Endothelial cell of umbilical vein (primary cell): Measurements from ENCODE around the gene KASH5. TPM values are rescaled to one million over a fixed set of nuclear protein-coding genes. Genes with fewer than 3 reads are reported as not detected.

ENCODE experiments used
- BruUV-seq: library from RNA; stranded (reverse); fragments of 400-500 nt; replicated peaks from 2 replicates; lab custom pipeline; 2021; lab: Mats Ljungman, UMichigan
- CTCF ChIA-PET: fragments of 300-600, 350-600 bp; sonication (Branson Sonifier 250); formaldehyde crosslinking; loops from one replicate; lab custom pipeline; 2021; ENCODE audit warnings: antibody characterized with exemption, inconsistent platforms; lab: Charles Lee
- POLR2A ChIA-PET: fragments of 300-600, 350-600 bp; sonication (Branson Sonifier 250); formaldehyde crosslinking; loops from one replicate; lab custom pipeline; 2021; ENCODE audit warnings: antibody characterized with exemption, inconsistent platforms; lab: Charles Lee
- DNase-seq: peaks from one replicate; pipeline ENCODE4 v3.0.0-alpha.2; 2011; ENCODE audit warnings: low read depth, low spot score
- FAIRE-seq: peaks from 2 replicates; lab custom pipeline; 2011; peaks lifted over from hg19 to GRCh38; lab: Jason Lieb, UNC
- H2AFZ ChIP-seq: 2 replicates; pipeline ENCODE4 v1.6.0; 2012; ENCODE audit warnings: low read depth, low read length, control low read depth, inconsistent platforms
- H3K27ac ChIP-seq: 2 replicates; pipeline ENCODE4 v1.5.1; 2011; ENCODE audit warnings: low read depth, mild to moderate bottlenecking, control low read depth, low read length, moderate library complexity; ENCODE audit not compliant: insufficient read depth
- H3K27me3 ChIP-seq, 2 experiments: 2 replicates each; pipeline versions ENCODE4 v1.6.0 to v1.6.1; 2011; ENCODE audit warnings: low read length in 2 of 2, mixed read lengths in 1 of 2; ENCODE audit not compliant: control insufficient read depth in 2 of 2, insufficient read depth in 2 of 2
- H3K36me3 ChIP-seq, 2 experiments: 2 replicates in 1 of 2; 3 replicates in 1 of 2; pipeline ENCODE4 v1.5.1; 2011; ENCODE audit warnings: low read length in 2 of 2, mild to moderate bottlenecking in 1 of 2, moderate library complexity in 1 of 2; ENCODE audit not compliant: control insufficient read depth in 2 of 2, insufficient read depth in 2 of 2; ENCODE audit errors: extremely low read depth in 1 of 2
- H3K4me1 ChIP-seq: 3 replicates; pipeline ENCODE4 v1.5.1; 2011; ENCODE audit warnings: mild to moderate bottlenecking, low read length; ENCODE audit not compliant: control insufficient read depth, insufficient read depth; ENCODE audit errors: extremely low read depth
- H3K4me2 ChIP-seq: 2 replicates; pipeline ENCODE4 v1.6.1; 2011; ENCODE audit warnings: low read length, control low read depth, mixed read lengths; ENCODE audit not compliant: insufficient read depth
- H3K4me3 ChIP-seq, 3 experiments: fragments of 200-600 bp in 1 of 3; sonication (generic), shearing (Covaris generic) in 1 of 3; replicated peaks in 1 of 3; 2 replicates each; pipeline ENCODE4 v1.5.1; 2011 to 2016; ENCODE audit warnings: control low read depth in 3 of 3, low read length in 3 of 3, mild to moderate bottlenecking in 2 of 3, inconsistent platforms in 1 of 3, low read depth in 1 of 3, moderate library complexity in 1 of 3; ENCODE audit not compliant: insufficient read depth in 1 of 3
- H3K79me2 ChIP-seq: 2 replicates; pipeline ENCODE4 v1.6.0; 2012; ENCODE audit warnings: low read length, inconsistent platforms; ENCODE audit not compliant: control insufficient read depth, insufficient read depth
- H3K9ac ChIP-seq: replicated peaks from 2 replicates; pipeline ENCODE3; 2011; ENCODE audit warnings: low read length, control low read depth; ENCODE audit not compliant: insufficient read depth; ENCODE audit errors: extremely low read depth
- H3K9me1 ChIP-seq: replicated peaks from 3 replicates; pipeline ENCODE4 v1.6.0; 2011; ENCODE audit warnings: mild to moderate bottlenecking, low read length; ENCODE audit not compliant: control insufficient read depth, insufficient read depth; ENCODE audit errors: extremely low read depth
- H3K9me3 ChIP-seq: replicated peaks from 2 replicates; pipeline ENCODE4 v1.5.1; 2012; ENCODE audit warnings: low read length, inconsistent platforms; ENCODE audit not compliant: control insufficient read depth, insufficient read depth
- H4K20me1 ChIP-seq: replicated peaks from 2 replicates; pipeline ENCODE3; 2011; ENCODE audit warnings: mild to moderate bottlenecking, low read length; ENCODE audit not compliant: control insufficient read depth, insufficient read depth; ENCODE audit errors: extremely low read depth
- CTCF ChIP-seq, 2 donors: IDR thresholded peaks; 1 replicate in 1 of 2; 2 replicates in 1 of 2; pipeline ENCODE4 v1.5.1; 2011; ENCODE audit warnings: low read length in 2 of 2, mild to moderate bottlenecking in 2 of 2, moderate library complexity in 2 of 2, control low read depth in 1 of 2, inconsistent platforms in 1 of 2, low read depth in 1 of 2; ENCODE audit not compliant: insufficient read depth in 1 of 2; ENCODE audit errors: extremely low read depth in 1 of 2
- EZH2 ChIP-seq: IDR thresholded peaks from 2 replicates; pipeline ENCODE4 v1.6.1; 2012; ENCODE audit warnings: borderline replicate concordance, low read depth, mild to moderate bottlenecking, moderate library complexity, low read length, inconsistent platforms; ENCODE audit not compliant: severe bottlenecking
- FOS ChIP-seq: IDR thresholded peaks from 2 replicates; pipeline ENCODE4 v1.6.1; 2011; ENCODE audit warnings: mild to moderate bottlenecking, low read length, moderate library complexity, borderline replicate concordance; ENCODE audit not compliant: insufficient read depth
- GATA2 ChIP-seq: IDR thresholded peaks from 2 replicates; pipeline ENCODE4 v1.7.0; 2011; ENCODE audit warnings: low read depth, mild to moderate bottlenecking, moderate library complexity, mixed read lengths, low read length; ENCODE audit not compliant: insufficient read length, insufficient read depth
- JUN ChIP-seq: IDR thresholded peaks from 2 replicates; pipeline ENCODE4 v1.6.1; 2011; ENCODE audit warnings: borderline replicate concordance, low read depth; ENCODE audit not compliant: insufficient read length, insufficient read depth
- MYC ChIP-seq: IDR thresholded peaks from one replicate; pipeline ENCODE4 v1.6.1; 2011; ENCODE audit warnings: mild to moderate bottlenecking, low read depth, low read length
- POLR2A ChIP-seq: IDR thresholded peaks from 2 replicates; pipeline ENCODE4 v1.6.1; 2012; ENCODE audit warnings: low read depth, mild to moderate bottlenecking, control low read depth, low read length
- POLR2AphosphoS5 ChIP-seq: IDR thresholded peaks from 2 replicates; pipeline ENCODE4 v1.6.1; 2012; ENCODE audit warnings: low read depth, mild to moderate bottlenecking, control low read depth, low read length, moderate library complexity; ENCODE audit not compliant: insufficient read depth
- dilution Hi-C: fragments of 300-500 bp; cut with MboI; formaldehyde crosslinking; loops from one replicate; pipeline ENCODE4 v1.15.0; 2019; ENCODE audit warnings: low sequenced_read_pairs; ENCODE audit not compliant: extremely low pct_ligation_motif_present
- intact Hi-C: fragments of 100-400 bp; cut with micrococcal nuclease; formaldehyde crosslinking; loops from one replicate; pipeline ENCODE4 v1.10.0; 2022
- polyA plus RNA-seq, 4 experiments: library from polyadenylated mRNA; depleted of rRNA in 3 of 4; stranded (reverse) in 3 of 4; unstranded in 1 of 4; fragments of >200 nt; gene quantifications; 2 replicates each; pipeline versions ENCODE4 v1.2.1 to v1.2.3, GENCODE V29; 2011 to 2012; ENCODE audit warnings: missing spikeins in 1 of 4
- total RNA-seq: library from RNA; stranded (reverse); gene quantifications from 2 replicates; pipeline ENCODE4 v1.2.3, GENCODE V29; 2021
- TF ChIP-seq, protein P1 (sequence below): IDR thresholded peaks from 2 replicates; pipeline ENCODE4 v1.6.1; 2011; ENCODE audit not compliant: insufficient read depth, insufficient read length

The KASH5 gene
- total and polyA plus RNA-seq, 2 donors (not counting 3 experiments of a cell fraction or from before 2014, with no cell fraction given) = 0.03 TPM; not detected in 1

DNA sequence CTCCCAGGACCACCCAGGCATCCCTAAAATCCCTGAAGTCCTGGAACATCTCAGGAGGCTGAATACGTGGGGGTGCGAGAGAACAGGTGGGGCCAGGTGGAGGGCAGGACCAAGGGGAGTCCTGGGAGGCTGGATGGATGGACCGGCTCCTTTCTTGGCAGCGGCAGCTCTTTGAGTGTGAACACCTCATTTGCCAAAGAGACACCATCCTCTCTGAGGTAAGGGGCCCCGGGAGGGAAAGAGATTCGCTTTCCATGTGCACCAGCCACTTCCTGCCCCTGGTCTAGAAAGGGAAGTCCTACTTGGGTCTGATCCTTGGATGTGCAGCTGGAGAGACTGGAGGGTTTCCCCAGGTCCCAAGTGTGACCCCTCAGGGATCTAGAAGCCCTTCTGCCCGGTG, 19.0 kb downstream of the KASH5 start:
- DNase-seq (no peak), FAIRE-seq (no peak)
- POLR2A ChIA-PET = no interaction called here

More for the DNA sequence above, 19.0 kb downstream of the KASH5 start:
- H3K9me3 ChIP-seq = no peaks in the 10 kb centered on the region
- no peak overlapping the region for H2AFZ ChIP-seq
- H3K27ac ChIP-seq = no peak overlapping the region
- H3K9me1 ChIP-seq = no peaks in the 10 kb centered on the region
- no peaks in the 10 kb centered on the region for H3K79me2 ChIP-seq
- CTCF ChIA-PET = interaction anchor here (1.0 to 1.7 kb wide), 4 partner anchors 10 to 45 kb away, joined by 3 to 4 read pairs (median 3); partner anchors contain the start of gene TEAD2
- H4K20me1 ChIP-seq = no peaks in the 10 kb centered on the region
- dilution Hi-C loops = no loop called here
- no peak overlapping the region for H3K4me2 ChIP-seq
- no peaks in the 10 kb centered on the region for H3K4me1 ChIP-seq
- no peak overlapping the region for H3K4me3 ChIP-seq
- no peaks in the 10 kb centered on the region for H3K27me3 ChIP-seq
- no peak for TF ChIP-seq POLR2AphosphoS5
- no peak for TF ChIP-seq EZH2
- TF ChIP-seq POLR2A = no peak
- TF ChIP-seq FOS = no peak
- no peak for TF ChIP-seq CTCF (IDR thresholded peaks at IDR 0.05; ENCODE audit: extremely low read depth in 1 of 2, insufficient read depth in 1 of 2, low read depth in 1 of 2, low read length in 2 of 2)
- no peak for TF ChIP-seq JUN
- no peak for TF ChIP-seq MYC
- TF ChIP-seq GATA2 = no peak
- TF ChIP-seq, protein P1, sequence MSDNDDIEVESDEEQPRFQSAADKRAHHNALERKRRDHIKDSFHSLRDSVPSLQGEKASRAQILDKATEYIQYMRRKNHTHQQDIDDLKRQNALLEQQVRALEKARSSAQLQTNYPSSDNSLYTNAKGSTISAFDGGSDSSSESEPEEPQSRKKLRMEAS = no peak
- BruUV-seq = no TSS peak
- H3K9ac ChIP-seq = no peak overlapping the region
- no peaks in the 10 kb centered on the region for H3K36me3 ChIP-seq
- intact Hi-C loops = no loop called here
